LNCaP clone FGC (cell line): ENCODE data around the gene MPPED1.

Experiments used
- DNase-seq: peaks from one replicate; pipeline ENCODE4 v3.0.0-alpha.2; 2011; ENCODE audit warnings: low read depth
- H3K4me3 ChIP-seq: 2 replicates; pipeline ENCODE4 v1.5.1; 2011; ENCODE audit warnings: mild to moderate bottlenecking, low read depth, low read length, control low read depth
- CTCF ChIP-seq: IDR thresholded peaks from 2 replicates; pipeline ENCODE4 v1.5.1; 2012; ENCODE audit warnings: mild to moderate bottlenecking; ENCODE audit not compliant: control insufficient read depth, insufficient read depth; ENCODE audit errors: extremely low read depth

The MPPED1 gene

GRCh38 chr22:43476341-43476740 lies 64.5 kb downstream of the MPPED1 start:
- no peak for TF ChIP-seq CTCF
- DNase-seq, result no peak
- H3K4me3 ChIP-seq, result no peak overlapping the region

GRCh38 chr22:43476751-43477725 lies 65.2 kb downstream of the MPPED1 start:
- no peak for TF ChIP-seq CTCF
- no peak for DNase-seq
- H3K4me3 ChIP-seq, result no peak overlapping the region

GRCh38 chr22:43477966-43478365 lies 66.2 kb downstream of the MPPED1 start:
- no peak overlapping the region for H3K4me3 ChIP-seq
- no peak for TF ChIP-seq CTCF
- no peak for DNase-seq

GRCh38 chr22:43478621-43479300 lies 66.9 kb downstream of the MPPED1 start:
- DNase-seq, result no peak
- no peak overlapping the region for H3K4me3 ChIP-seq
- TF ChIP-seq CTCF, result no peak

GRCh38 chr22:43479301-43479950 lies 67.6 kb downstream of the MPPED1 start:
- H3K4me3 ChIP-seq, result no peak overlapping the region
- no peak for DNase-seq
- TF ChIP-seq CTCF, result no peak

- TF ChIP-seq CTCF, result no peak
- H3K4me3 ChIP-seq, result no peak overlapping the region
- no peak for DNase-seq
These were observed 68.1 kb downstream of the MPPED1 start for GRCh38 chr22:43479962-43480361.
